Keratinocyte (primary cell): ENCODE results near the gene MAP1LC3B. TPM values are rescaled to one million over a fixed set of nuclear protein-coding genes. Genes with fewer than 3 reads are reported as not detected.

Source experiments
- DNase-seq: peaks from one replicate; pipeline ENCODE4 v3.0.0-alpha.2; 2011; ENCODE audit warnings: low read depth, missing footprints, low spot score
- FAIRE-seq: peaks from 2 replicates; lab custom pipeline; 2011; peaks lifted over from hg19 to GRCh38; lab: Jason Lieb, UNC
- H2AFZ ChIP-seq: 2 replicates; pipeline ENCODE4 v1.6.0; 2012; ENCODE audit warnings: low read length, control low read depth, inconsistent platforms; ENCODE audit not compliant: control insufficient read depth
- H3K27ac ChIP-seq: 2 replicates; pipeline ENCODE4 v1.5.1; 2011; ENCODE audit warnings: low read length; ENCODE audit not compliant: control insufficient read depth, insufficient read depth
- H3K27me3 ChIP-seq: 3 replicates; pipeline ENCODE4 v1.6.0; 2011; ENCODE audit warnings: low read length; ENCODE audit not compliant: control insufficient read depth, insufficient read depth; ENCODE audit errors: extremely low read depth
- H3K36me3 ChIP-seq, 2 experiments: 2 replicates in 1 of 2; 3 replicates in 1 of 2; pipeline ENCODE4 v1.5.1; 2011; ENCODE audit warnings: low read length in 2 of 2, mild to moderate bottlenecking in 1 of 2; ENCODE audit not compliant: control insufficient read depth in 2 of 2, insufficient read depth in 2 of 2; ENCODE audit errors: extremely low read depth in 1 of 2
- H3K4me1 ChIP-seq: 3 replicates; pipeline ENCODE4 v1.5.1; 2011; ENCODE audit warnings: low read length; ENCODE audit not compliant: control insufficient read depth, insufficient read depth; ENCODE audit errors: extremely low read depth
- H3K4me2 ChIP-seq: 3 replicates; pipeline ENCODE4 v1.6.0; 2011; ENCODE audit warnings: low read depth, low read length; ENCODE audit not compliant: control insufficient read depth, insufficient read depth; ENCODE audit errors: extremely low read depth
- H3K4me3 ChIP-seq, 3 experiments: fragments of 200-600 bp in 1 of 3; sonication (generic) in 1 of 3; 2 replicates in 2 of 3; 3 replicates in 1 of 3; pipeline ENCODE4 v1.5.1; 2011 to 2016; ENCODE audit warnings: low read length in 3 of 3, mild to moderate bottlenecking in 3 of 3, control low read depth in 2 of 3, inconsistent platforms in 1 of 3, low read depth in 1 of 3, mixed read lengths in 1 of 3, mixed run types in 1 of 3, moderate library complexity in 1 of 3; ENCODE audit not compliant: control insufficient read depth in 2 of 3, insufficient read depth in 2 of 3; ENCODE audit errors: extremely low read depth in 1 of 3
- H3K79me2 ChIP-seq: 2 replicates; pipeline ENCODE4 v1.6.0; 2012; ENCODE audit warnings: low read length; ENCODE audit not compliant: control insufficient read depth, insufficient read depth
- H3K9ac ChIP-seq: 3 replicates; pipeline ENCODE4 v1.6.0; 2011; ENCODE audit warnings: low read length; ENCODE audit not compliant: control insufficient read depth, insufficient read depth; ENCODE audit errors: extremely low read depth
- H3K9me1 ChIP-seq: 3 replicates; pipeline ENCODE4 v1.6.0; 2011; ENCODE audit warnings: low read length; ENCODE audit not compliant: control insufficient read depth, insufficient read depth; ENCODE audit errors: extremely low read depth
- H3K9me3 ChIP-seq: 2 replicates; pipeline ENCODE4 v1.5.1; 2012; ENCODE audit warnings: low read depth, low read length; ENCODE audit not compliant: control insufficient read depth
- H4K20me1 ChIP-seq: 3 replicates; pipeline ENCODE4 v1.6.0; 2011; ENCODE audit warnings: low read length; ENCODE audit not compliant: control insufficient read depth, insufficient read depth; ENCODE audit errors: extremely low read depth
- EZH2 ChIP-seq: IDR thresholded peaks from one replicate; pipeline ENCODE4 v1.6.1; 2012; ENCODE audit warnings: inconsistent platforms, mild to moderate bottlenecking, low read length, moderate library complexity
- dilution Hi-C: fragments of 300-500 bp; cut with MboI; formaldehyde crosslinking; loops from one replicate; pipeline ENCODE4 v1.7.0; 2020; ENCODE audit warnings: low sequenced_read_pairs; ENCODE audit not compliant: extremely low pct_ligation_motif_present
- polyA plus RNA-seq, 5 experiments: library from polyadenylated mRNA; depleted of rRNA in 3 of 5; stranded (reverse) in 3 of 5; stranded (forward) in 1 of 5; unstranded in 1 of 5; fragments of >200 nt; gene quantifications; 1 replicate in 1 of 5; 2 replicates in 3 of 5; 3 replicates in 1 of 5; pipeline versions ENCODE4 v1.2.1 to v1.2.3, GENCODE V29; 2011 to 2012; ENCODE audit warnings: missing spikeins in 2 of 5, low read depth in 1 of 5, low replicate concordance in 1 of 5
- TF ChIP-seq, protein P1 (sequence below), 3 experiments: IDR thresholded peaks in 1 of 3; conservative IDR thresholded peaks in 1 of 3; optimal IDR thresholded peaks in 1 of 3; 2 replicates in 2 of 3; 3 replicates in 1 of 3; pipeline versions ENCODE3 to v1.5.1; 2011; ENCODE audit warnings: low read length in 3 of 3, mild to moderate bottlenecking in 3 of 3, moderate library complexity in 2 of 3, control low read depth in 1 of 3, inconsistent platforms in 1 of 3; ENCODE audit not compliant: insufficient read depth in 2 of 3; ENCODE audit errors: extremely low read depth in 1 of 3

The MAP1LC3B gene
- polyA plus RNA-seq, 1 donor (not counting 4 experiments of a cell fraction or from before 2014, with no cell fraction given): 50.3 TPM

DNA sequence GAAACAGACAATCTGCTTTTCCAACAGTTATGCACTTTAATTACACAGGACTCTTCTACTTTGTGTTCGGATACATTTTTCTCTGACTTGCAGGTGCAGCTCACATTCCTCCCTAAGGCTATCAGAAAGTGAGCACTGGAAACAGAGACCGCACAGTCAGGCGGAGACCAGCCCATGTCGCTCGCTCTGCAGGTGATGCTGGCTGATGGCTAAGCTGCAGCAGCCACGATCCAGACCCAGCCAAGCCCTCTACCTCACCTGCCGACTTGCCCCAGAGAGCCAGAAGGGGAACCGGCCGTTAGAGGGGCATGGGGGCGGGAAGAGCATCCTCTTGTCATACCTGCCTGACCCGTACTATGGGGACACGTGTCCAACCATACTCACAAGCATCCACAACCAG, 33.8 kb downstream of the MAP1LC3B start:
- no peak overlapping the region for H2AFZ ChIP-seq
- H3K79me2 ChIP-seq: peaks cover 2% of the 10 kb centered on the region
- no peaks in the 10 kb centered on the region for H4K20me1 ChIP-seq
- H3K9me1 ChIP-seq: no peaks in the 10 kb centered on the region
- H3K36me3 ChIP-seq: peaks cover 13 to 17% of the 10 kb centered on the region in 2 experiments
- H3K4me3 ChIP-seq: no peak overlapping the region
- no peak overlapping the region for H3K27ac ChIP-seq
- DNase-seq (no peak), FAIRE-seq (no peak)
- no peaks in the 10 kb centered on the region for H3K27me3 ChIP-seq
- no peaks in the 10 kb centered on the region for H3K9me3 ChIP-seq
- H3K9ac ChIP-seq: no peak overlapping the region
- H3K4me2 ChIP-seq: no peak overlapping the region
- dilution Hi-C loops: no loop called here
- TF ChIP-seq, protein P1, sequence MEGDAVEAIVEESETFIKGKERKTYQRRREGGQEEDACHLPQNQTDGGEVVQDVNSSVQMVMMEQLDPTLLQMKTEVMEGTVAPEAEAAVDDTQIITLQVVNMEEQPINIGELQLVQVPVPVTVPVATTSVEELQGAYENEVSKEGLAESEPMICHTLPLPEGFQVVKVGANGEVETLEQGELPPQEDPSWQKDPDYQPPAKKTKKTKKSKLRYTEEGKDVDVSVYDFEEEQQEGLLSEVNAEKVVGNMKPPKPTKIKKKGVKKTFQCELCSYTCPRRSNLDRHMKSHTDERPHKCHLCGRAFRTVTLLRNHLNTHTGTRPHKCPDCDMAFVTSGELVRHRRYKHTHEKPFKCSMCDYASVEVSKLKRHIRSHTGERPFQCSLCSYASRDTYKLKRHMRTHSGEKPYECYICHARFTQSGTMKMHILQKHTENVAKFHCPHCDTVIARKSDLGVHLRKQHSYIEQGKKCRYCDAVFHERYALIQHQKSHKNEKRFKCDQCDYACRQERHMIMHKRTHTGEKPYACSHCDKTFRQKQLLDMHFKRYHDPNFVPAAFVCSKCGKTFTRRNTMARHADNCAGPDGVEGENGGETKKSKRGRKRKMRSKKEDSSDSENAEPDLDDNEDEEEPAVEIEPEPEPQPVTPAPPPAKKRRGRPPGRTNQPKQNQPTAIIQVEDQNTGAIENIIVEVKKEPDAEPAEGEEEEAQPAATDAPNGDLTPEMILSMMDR (optimal IDR thresholded peaks at IDR 0.05 in 1 of 3, IDR thresholded peaks at IDR 0.05 in 1 of 3, conservative IDR thresholded peaks at IDR 0.05 in 1 of 3; ENCODE audit: extremely low read depth in 1 of 3, insufficient read depth in 2 of 3, low read length in 3 of 3): no peak
- no peak for TF ChIP-seq EZH2
- H3K4me1 ChIP-seq: no peaks in the 10 kb centered on the region

DNA sequence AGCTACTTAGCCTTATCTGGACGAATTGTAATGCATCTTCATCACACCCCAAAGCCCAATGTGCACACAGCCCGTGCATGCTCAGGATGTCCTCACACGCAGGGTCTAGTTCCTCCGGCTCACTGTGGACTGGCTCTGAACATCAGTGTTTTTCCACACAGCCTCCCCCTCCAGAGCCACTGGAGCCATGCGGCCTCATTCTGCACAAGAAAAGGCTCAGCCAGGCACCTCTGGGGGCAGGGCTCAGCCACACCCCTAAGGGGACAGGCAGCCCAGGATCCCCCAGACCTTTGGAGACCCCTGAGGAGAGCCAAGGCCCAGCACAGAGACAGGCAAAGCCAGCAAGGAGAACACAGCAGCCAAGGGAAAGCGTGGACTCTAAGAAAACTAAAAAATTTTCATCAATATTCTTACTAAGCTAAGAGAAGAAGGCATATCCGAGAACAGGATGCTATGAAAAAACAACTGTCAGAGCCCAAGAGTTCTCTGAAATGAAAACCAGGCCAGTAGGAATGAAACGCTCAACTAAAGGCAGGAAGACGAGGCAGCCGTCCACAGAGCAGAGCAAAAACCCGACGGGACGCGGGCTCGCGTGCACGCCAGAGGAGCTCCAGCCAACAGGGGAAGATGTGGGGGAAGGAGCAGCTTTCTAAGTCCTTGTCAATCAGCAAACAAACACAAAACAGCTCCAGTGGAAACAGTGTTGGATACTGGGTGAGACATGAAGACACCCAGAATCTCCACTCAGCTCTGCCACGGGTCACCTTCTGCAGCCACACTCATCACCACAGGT, 34.5 kb downstream of the MAP1LC3B start:
- no peaks in the 10 kb centered on the region for H3K9me3 ChIP-seq
- H3K4me2 ChIP-seq: no peak overlapping the region
- dilution Hi-C loops: no loop called here

More for the DNA sequence above, 34.5 kb downstream of the MAP1LC3B start:
- H3K79me2 ChIP-seq: peaks cover 2% of the 10 kb centered on the region
- TF ChIP-seq EZH2: no peak
- TF ChIP-seq, protein P1 (optimal IDR thresholded peaks at IDR 0.05 in 1 of 3, IDR thresholded peaks at IDR 0.05 in 1 of 3, conservative IDR thresholded peaks at IDR 0.05 in 1 of 3; ENCODE audit: extremely low read depth in 1 of 3, insufficient read depth in 2 of 3, low read length in 3 of 3): no peak
- no peak for FAIRE-seq
- H4K20me1 ChIP-seq: peaks cover 1% of the 10 kb centered on the region
- DNase-seq: no peak
- no peak overlapping the region for H3K4me3 ChIP-seq
- H3K9me1 ChIP-seq: peaks cover 4% of the 10 kb centered on the region
- H2AFZ ChIP-seq: no peak overlapping the region
- peaks cover 16% of the 10 kb centered on the region in 2 experiments for H3K36me3 ChIP-seq
- peaks cover 3% of the 10 kb centered on the region for H3K4me1 ChIP-seq
- H3K27ac ChIP-seq: no peak overlapping the region
- H3K9ac ChIP-seq: no peak overlapping the region
- no peaks in the 10 kb centered on the region for H3K27me3 ChIP-seq
